Erythroblast (primary cell): ENCODE data around the gene MC2R.
"Not testable (repeated sequence)": the region's sequence is repeated elsewhere in the genome, so short reads cannot be mapped to it uniquely, and the experiment has no call there.

Experiments
- DNase-seq, 2 experiments: peaks; one replicate each; lab custom pipeline; 2025; lab: John Stamatoyannopoulos, UW
- GATA1 ChIP-seq: IDR thresholded peaks from 2 replicates; pipeline ENCODE4 v1.6.1; 2011; ENCODE audit warnings: low read depth, mild to moderate bottlenecking, control low read depth, low read length, moderate library complexity
- POLR2A ChIP-seq: IDR thresholded peaks from 2 replicates; pipeline ENCODE4 v1.6.1; 2011; ENCODE audit warnings: mild to moderate bottlenecking, low read length

Gene MC2R

DNA sequence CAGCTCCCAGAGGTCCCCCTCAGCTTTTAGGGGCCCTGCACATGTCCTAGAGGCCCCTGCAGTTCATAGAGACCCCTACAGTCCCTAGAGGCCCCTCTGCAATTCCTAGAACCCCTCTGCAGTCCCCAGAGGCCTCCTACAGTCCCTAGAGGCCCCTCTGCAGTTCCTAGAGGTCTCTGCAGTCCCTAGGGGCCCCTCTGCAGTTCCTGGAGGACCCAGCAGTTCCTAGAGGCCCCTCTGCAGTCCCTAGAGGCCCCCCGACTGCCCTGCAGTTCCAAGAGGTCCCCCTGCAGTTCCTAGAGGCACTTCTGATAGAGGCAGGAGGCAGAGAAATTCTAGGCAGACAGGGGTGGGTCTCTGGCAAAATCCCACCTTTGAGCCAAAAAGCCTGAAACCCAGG, 35.4 kb downstream of the MC2R start:
- no peak for TF ChIP-seq GATA1
- TF ChIP-seq POLR2A, result no peak
- DNase-seq, result no peak

GRCh38 chr18:13879492-13879891, 35.8 kb downstream of the MC2R start:
- TF ChIP-seq GATA1, result no peak
- no peak for TF ChIP-seq POLR2A
- DNase-seq, result no peak

GRCh38 chr18:13878857-13879256, 36.5 kb downstream of the MC2R start:
- TF ChIP-seq GATA1, result no peak
- no peak for TF ChIP-seq POLR2A
- DNase-seq, result no peak

- TF ChIP-seq POLR2A (no peak), GATA1 (no peak)
- DNase-seq, result no peak
Observed at GRCh38 chr18:13877157-13877556, 38.2 kb downstream of the MC2R start.

GRCh38 chr18:13874558-13874957, 40.8 kb downstream of the MC2R start:
- DNase-seq, result no peak

DNA sequence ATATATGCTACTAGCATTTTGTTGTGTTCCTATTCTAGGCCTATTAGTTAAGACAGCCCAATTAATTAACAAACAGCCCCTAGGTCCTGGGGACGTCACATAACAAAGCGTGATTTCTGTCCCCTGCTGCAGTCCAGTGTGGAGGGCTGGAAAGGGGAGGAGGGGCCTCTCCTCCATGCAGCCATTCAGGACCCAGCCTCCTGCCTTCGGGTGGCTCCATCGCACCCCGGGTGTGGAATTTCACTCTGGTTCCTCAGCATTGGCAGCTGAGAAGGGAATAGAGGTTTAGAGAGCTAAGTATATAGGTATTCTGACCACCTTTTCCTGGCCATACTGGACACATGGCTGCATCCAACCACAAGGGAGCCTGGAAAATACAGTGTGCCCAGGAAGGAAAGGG, 42.4 kb downstream of the MC2R start:
- DNase-seq, result no peak
- TF ChIP-seq GATA1, result no peak
- TF ChIP-seq POLR2A, result no peak

More at GRCh38 chr18:13874558-13874957, 40.8 kb downstream of the MC2R start:
- TF ChIP-seq GATA1 (no peak), POLR2A (no peak)

GRCh38 chr18:13872373-13872772, 43.0 kb downstream of the MC2R start:
- no peak for DNase-seq
- TF ChIP-seq POLR2A, result no peak
- TF ChIP-seq GATA1, result no peak

- TF ChIP-seq GATA1 (no peak), POLR2A (no peak)
- DNase-seq, result no peak
Observed at GRCh38 chr18:13871701-13872100, 43.6 kb downstream of the MC2R start.

DNA sequence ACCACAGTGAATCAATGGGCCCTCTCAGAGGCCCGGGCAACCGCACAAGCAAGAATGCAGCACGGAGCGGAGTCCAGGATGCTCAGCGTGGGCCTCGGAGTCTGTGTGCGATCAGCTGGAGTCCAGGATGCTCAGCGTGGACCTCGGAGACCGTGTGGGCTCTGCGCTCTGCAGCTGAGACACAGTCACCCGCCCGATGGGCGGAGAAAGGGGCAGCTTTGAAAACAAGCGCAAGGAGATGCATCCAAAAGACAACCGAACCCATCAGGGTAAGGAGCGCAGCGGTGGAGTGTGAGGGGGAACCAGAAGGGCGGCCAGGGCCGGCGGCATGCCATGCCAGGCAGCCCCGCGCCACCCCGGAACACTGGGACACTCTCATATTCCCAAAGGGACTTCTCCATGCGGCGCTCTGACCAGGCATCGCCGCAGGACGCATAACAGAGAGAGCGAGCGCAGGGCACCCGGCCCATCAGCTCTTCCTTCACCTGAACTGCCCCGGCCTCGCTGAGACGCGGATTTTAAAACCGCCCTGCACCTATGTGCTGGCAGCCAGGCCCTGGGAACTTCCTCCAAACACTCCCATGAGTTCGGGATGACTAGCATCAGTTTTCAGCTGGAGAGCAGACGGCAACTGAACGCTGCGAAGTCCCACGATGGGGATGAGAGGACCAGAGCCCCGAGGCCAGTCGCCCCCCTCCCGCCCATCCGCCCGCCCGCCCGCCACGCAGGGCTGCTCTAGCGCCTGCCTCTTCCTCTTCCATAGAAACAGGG, 46.6 kb downstream of the MC2R start:
- TF ChIP-seq GATA1 (no peak), POLR2A (no peak)
- no peak for DNase-seq

DNA sequence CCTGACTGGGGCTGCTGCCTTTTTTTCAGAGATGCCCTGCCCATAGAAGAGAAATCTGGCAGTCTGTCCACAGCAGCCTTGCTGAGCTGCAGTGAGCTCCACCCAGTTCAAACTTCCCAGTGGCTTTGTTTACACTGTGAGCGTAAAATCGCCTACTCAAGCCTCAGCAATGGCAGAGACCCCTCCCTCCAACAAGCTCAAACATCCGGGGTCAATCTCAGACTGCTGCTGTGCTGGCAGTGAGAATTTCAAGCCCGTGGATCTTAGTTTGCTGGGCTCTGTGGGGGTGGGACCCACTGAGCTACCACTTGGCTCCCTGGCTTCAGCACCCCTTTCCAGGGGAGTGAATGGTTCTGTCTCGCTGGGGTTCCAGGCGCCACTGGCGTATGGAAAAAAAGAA, 52.4 kb downstream of the MC2R start:
- DNase-seq, result not testable (repeated sequence)

- no peak for DNase-seq
- no peak for TF ChIP-seq POLR2A
Observed at GRCh38 chr18:13849791-13850190, 65.5 kb downstream of the MC2R start.

DNA sequence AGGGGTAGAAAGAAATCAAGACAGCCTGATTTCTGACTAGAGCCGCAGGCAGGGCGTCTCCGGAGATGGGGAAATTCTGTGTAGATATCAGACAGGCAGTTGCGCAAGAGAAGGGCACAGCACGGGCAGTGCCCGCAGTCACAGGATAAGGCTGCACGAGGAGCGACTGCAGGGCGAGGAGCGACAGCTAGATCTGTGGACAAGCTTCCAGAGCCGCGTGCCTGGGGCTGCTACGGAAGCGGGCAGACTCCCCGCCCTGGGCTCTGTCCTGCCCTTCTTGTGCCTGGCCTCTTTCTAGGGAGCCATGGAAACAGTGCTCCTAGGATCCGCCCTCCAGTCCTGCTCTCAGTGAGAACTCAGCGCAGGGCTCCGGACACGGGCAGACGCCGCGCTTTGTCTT, 78.8 kb downstream of the MC2R start:
- TF ChIP-seq POLR2A, result no peak
- TF ChIP-seq GATA1, result no peak
- no peak for DNase-seq

DNA sequence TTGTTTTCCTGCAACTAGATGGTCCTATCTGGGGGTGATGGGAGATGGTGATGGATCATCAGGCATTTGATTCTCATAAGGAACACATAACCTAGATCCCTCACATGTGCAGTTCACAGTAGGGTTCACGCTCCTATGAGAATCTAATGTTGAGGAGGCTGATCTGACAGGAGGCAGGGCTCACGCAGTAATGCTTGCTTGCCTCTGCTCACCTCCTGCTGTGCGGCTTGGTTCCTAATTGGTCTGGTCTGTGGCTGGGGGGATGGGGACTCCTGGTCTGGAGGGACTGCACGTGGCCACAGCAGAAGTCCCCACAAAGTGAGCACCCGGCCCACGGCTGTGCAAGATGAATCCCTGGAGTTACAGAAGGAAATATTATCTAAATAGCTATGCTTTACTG, 80.1 kb downstream of the MC2R start:
- TF ChIP-seq GATA1 (no peak), POLR2A (no peak)

DNA sequence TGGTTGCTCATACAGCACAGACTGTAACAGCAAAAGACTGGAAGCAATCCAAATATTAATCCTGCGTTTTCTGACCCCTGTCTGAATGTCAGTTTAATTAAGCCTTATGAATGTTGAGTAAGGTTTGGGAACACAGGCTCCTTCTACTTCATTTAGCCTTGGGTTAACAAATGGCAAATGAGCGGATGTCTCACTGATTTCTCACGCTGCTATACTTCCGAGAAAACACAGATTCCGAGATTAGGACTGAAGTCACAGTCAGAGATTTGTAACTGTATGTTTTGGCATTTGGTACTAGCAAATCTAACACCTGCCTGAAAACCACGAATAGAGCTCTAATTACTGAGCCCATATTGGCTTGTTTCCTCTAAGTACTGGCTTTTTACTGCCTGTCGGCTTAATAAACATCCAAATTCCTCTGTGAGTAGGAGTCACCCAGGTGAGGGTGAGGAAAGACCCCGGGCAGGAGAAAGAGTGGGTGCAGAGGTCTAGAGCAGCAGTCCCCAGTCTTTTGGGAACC, 80.8 kb downstream of the MC2R start:
- no peak for DNase-seq
- no peak for TF ChIP-seq POLR2A
- no peak for TF ChIP-seq GATA1

More for the DNA sequence above, 80.1 kb downstream of the MC2R start:
- no peak for DNase-seq
